Transverse colon (tissue), 4 donors: Measurements from ENCODE around the gene DMC1. TPM values are rescaled to one million over a fixed set of nuclear protein-coding genes. Genes with fewer than 3 reads are reported as not detected.

ENCODE experiments used
- DNase-seq: peaks from one replicate; pipeline ENCODE4 v3.0.0-alpha.2; 2019
- H3K27ac ChIP-seq, 4 donors: fragments of 200-600 bp; sonication (generic); 2 replicates each; pipeline ENCODE4 v1.5.1; 2016 to 2018; ENCODE audit warnings: inconsistent platforms in 4 of 4
- H3K27me3 ChIP-seq: fragments of 200-600 bp; sonication (generic); 2 replicates; pipeline ENCODE4 v1.5.1; 2017; ENCODE audit warnings: inconsistent platforms
- H3K36me3 ChIP-seq, 4 donors: fragments of 200-600 bp; sonication (generic); 2 replicates each; pipeline ENCODE4 v1.5.1; 2017 to 2019; ENCODE audit warnings: inconsistent platforms in 4 of 4
- H3K4me1 ChIP-seq, 4 donors: fragments of 200-600 bp; sonication (generic); 2 replicates each; pipeline ENCODE4 v1.5.1; 2017 to 2020; ENCODE audit warnings: inconsistent platforms in 4 of 4
- H3K4me3 ChIP-seq, 4 donors: fragments of 200-600 bp; sonication (generic); 1 replicate in 1 of 4; 2 replicates in 3 of 4; pipeline versions ENCODE4 v1.5.1 to v1.6.1; 2017 to 2019; ENCODE audit warnings: inconsistent platforms in 4 of 4
- H3K9me3 ChIP-seq, 2 donors: fragments of 200-600 bp; sonication (generic); 2 replicates each; pipeline ENCODE4 v1.5.1; 2017 to 2019; ENCODE audit warnings: inconsistent platforms in 2 of 2
- CTCF ChIP-seq, 5 experiments: fragments of 200-600 bp in 3 of 5; fragments of 450-650 bp in 2 of 5; sonication (generic) in 3 of 5; IDR thresholded peaks; 1 replicate in 2 of 5; 2 replicates in 3 of 5; pipeline ENCODE4 v1.5.1; 2016 to 2017; ENCODE audit warnings: antibody characterized with exemption in 5 of 5, inconsistent platforms in 3 of 5, mild to moderate bottlenecking in 2 of 5, moderate library complexity in 1 of 5
- EP300 ChIP-seq: sonication (generic); formaldehyde crosslinking; IDR thresholded peaks from one replicate; pipeline ENCODE4 v1.6.1; 2017; ENCODE audit warnings: antibody characterized with exemption, low read depth
- POLR2A ChIP-seq: fragments of 450-650 bp; IDR thresholded peaks from one replicate; pipeline ENCODE4 v1.6.1; 2016; ENCODE audit warnings: antibody characterized with exemption, mild to moderate bottlenecking, moderate library complexity
- POLR2AphosphoS5 ChIP-seq, 3 donors: sonication (generic); formaldehyde crosslinking; IDR thresholded peaks; one replicate each; pipeline ENCODE4 v1.6.1; 2016; ENCODE audit warnings: antibody characterized with exemption in 3 of 3
- WGBS, 2 donors: methylation state at CpG; one replicate each; pipeline ENCODE4 v1.1.5; 2018; ENCODE audit warnings: low coverage in 1 of 2; 5-methylcytosine and 5-hydroxymethylcytosine counted together
- in situ Hi-C, 4 donors: fragments of 200-750 bp; cut with MboI; loops; one replicate each; pipeline versions ENCODE4 v1.15.0 to v1.15.1; 2017; ENCODE audit warnings: low sequenced_read_pairs in 3 of 4, low pct_ligation_motif_present in 1 of 4, low pct_unique_long_range_greater_than_20kb in 1 of 4
- intact Hi-C: fragments of 100-400 bp; cut with DNase I; formaldehyde crosslinking; loops from one replicate; pipeline ENCODE4 v1.15.1; 2023; ENCODE audit warnings: low total_unique reads
- total RNA-seq, 4 donors: library from RNA; depleted of rRNA; stranded (reverse); fragments of >200 nt; gene quantifications; one replicate each; pipeline ENCODE4 v1.1.0, GENCODE V29; 2016

The DMC1 gene
- total RNA-seq, 4 donors from 2014 or later, result 0.32 to 86.2 (median 0.68) TPM; not detected in 1

DNA sequence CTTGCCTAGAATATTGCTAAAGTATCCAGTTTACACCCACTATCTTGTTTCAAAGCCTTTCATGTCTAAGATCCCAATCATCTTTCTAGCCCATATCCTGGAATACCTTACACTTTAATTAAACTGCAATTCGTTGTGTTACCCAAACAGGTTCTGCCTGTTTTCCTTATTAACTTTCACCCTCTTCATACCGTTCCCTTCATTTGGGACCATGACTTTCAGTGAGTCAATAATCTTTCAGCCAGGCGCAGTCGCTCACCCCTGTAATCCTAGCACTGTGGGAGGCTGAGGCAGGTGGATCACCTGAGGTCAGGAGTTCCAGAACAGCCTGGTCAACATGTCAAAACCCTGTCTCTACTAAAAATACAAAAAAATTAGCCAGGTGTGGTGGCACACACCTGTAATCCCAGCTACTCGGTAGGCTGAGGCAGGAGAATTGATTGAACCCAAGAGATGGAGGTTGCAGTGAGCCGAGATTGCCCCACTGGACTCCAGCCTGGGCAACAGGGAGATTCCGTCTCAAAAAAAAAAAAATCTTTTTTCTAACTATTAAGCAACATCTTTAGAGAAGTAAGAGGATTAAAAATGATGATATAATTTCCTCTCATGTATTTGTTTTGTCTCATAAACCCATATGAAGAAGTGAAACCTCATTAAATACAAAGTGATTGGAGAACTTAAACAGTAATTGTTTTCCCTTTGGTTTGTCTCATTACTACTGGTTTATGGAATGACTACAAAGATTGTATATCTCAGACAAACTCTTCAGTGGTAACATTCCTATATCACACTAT lies 20.7 kb downstream of the DMC1 start:
- no peaks in the 10 kb centered on the region for H3K4me1 ChIP-seq
- in situ Hi-C loops, result no loop called here
- DNase-seq, result no peak
- WGBS, 2 donors, result 46 to 62% methylated on average over 3 to 7 of the region's 7 CpGs
- peaks cover 0 to 1% of the 10 kb centered on the region in 2 donors for H3K9me3 ChIP-seq
- H3K4me3 ChIP-seq, result no peak overlapping the region
- H3K36me3 ChIP-seq, result no peaks in the 10 kb centered on the region
- H3K27me3 ChIP-seq, result no peaks in the 10 kb centered on the region
- intact Hi-C loops, result no loop called here
- no peak overlapping the region for H3K27ac ChIP-seq
- no peak for TF ChIP-seq POLR2A
- TF ChIP-seq EP300, result no peak
- TF ChIP-seq CTCF (IDR thresholded peaks at IDR 0.05), result no peak
- TF ChIP-seq POLR2AphosphoS5 (IDR thresholded peaks at IDR 0.05), result no peak

DNA sequence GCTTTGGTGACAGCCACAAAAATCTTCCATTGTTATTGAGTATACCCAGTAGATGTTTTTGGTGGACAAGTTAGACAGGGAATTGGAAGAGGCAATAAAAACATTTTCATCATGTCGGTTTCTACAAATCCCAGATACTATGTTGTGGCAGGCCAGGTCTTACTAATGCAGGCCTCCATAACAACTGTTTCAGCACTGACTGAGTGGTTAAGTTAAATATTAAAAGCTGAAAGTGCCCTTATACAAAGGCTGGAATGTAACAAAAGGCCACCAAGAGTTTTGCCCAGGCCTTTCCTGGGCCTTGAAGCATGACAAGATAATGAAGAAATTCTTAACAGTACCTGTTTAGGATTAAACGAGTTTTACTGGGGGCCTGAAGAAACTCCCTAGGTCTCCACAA lies 29.3 kb downstream of the DMC1 start:
- H3K9me3 ChIP-seq, result peaks cover 0 to 7% of the 10 kb centered on the region in 2 donors
- no peaks in the 10 kb centered on the region for H3K36me3 ChIP-seq
- no peaks in the 10 kb centered on the region for H3K4me1 ChIP-seq
- no peak for DNase-seq
- no peaks in the 10 kb centered on the region for H3K27me3 ChIP-seq
- TF ChIP-seq CTCF (IDR thresholded peaks at IDR 0.05) (no peak), POLR2AphosphoS5 (IDR thresholded peaks at IDR 0.05) (no peak), POLR2A (no peak), EP300 (no peak)
- intact Hi-C loops, result no loop called here
- 46 to 55% methylated on average over 1 to 2 of the region's 2 CpGs for WGBS, 2 donors
- in situ Hi-C loops, result no loop called here
- H3K27ac ChIP-seq, result no peak overlapping the region
- H3K4me3 ChIP-seq, result no peak overlapping the region

DNA sequence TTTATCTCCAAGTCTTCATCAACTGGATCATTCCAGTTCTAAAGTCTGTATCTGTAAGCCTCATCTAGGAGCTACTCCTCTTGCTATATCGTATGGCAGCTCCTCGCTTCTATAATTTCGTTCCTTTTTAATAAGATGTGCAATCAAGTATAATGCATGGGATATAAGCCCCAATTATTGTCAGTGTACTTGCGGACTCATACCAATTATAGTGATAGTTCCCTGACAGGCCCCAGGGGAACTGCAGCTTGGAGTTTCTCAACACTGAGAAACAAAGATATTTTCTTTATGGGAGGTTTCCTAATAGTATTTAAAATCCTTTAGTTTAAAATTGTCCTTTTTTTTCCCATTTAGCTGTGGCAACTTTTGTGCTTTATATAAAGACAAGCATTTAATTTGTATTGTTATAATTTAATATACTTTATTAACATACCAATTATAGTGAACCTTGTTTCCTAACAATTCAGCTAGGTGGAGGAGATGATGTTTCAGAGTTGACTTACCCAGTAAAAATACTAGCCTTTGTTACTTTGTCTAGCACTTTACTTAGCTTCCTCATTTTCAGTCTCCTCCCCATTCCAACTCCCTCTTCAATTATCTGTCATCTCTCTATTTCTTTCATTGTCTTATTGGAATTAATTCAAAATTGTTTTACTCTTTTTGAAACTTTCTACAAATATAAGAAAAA lies 38.6 kb downstream of the DMC1 start:
- in situ Hi-C loops, result no loop called here
- Histone ChIP-seq H3K4me1 (no peaks in the 10 kb centered on the region), H3K27me3 (no peaks in the 10 kb centered on the region), H3K27ac (no peak overlapping the region), H3K36me3 (no peaks in the 10 kb centered on the region), H3K4me3 (no peak overlapping the region), H3K9me3 (no peaks in the 10 kb centered on the region)
- 96 to 97% methylated on average over 4 of the region's 4 CpGs for WGBS, 2 donors
- TF ChIP-seq POLR2AphosphoS5 (IDR thresholded peaks at IDR 0.05) (no peak), CTCF (IDR thresholded peaks at IDR 0.05) (no peak), POLR2A (no peak), EP300 (no peak)
- no peak for DNase-seq
- intact Hi-C loops, result no loop called here

GRCh38 chr22:38524429-38524828 lies 45.6 kb downstream of the DMC1 start:
- Histone ChIP-seq H3K4me3 (no peak overlapping the region), H3K9me3 (no peaks in the 10 kb centered on the region), H3K4me1 (no peaks in the 10 kb centered on the region), H3K27me3 (no peaks in the 10 kb centered on the region), H3K27ac (no peak overlapping the region), H3K36me3 (no peaks in the 10 kb centered on the region)
- 73 to 86% methylated on average over 1 to 3 of the region's 3 CpGs for WGBS, 2 donors
- no peak for DNase-seq
- TF ChIP-seq POLR2A, result no peak
- TF ChIP-seq EP300, result no peak
- TF ChIP-seq POLR2AphosphoS5 (IDR thresholded peaks at IDR 0.05), result no peak
- no peak for TF ChIP-seq CTCF (IDR thresholded peaks at IDR 0.05)
- in situ Hi-C loops (no loop called here), intact Hi-C loops (no loop called here)
